ENCODE results near the gene ZFAND3.

Gene ZFAND3

DNA sequence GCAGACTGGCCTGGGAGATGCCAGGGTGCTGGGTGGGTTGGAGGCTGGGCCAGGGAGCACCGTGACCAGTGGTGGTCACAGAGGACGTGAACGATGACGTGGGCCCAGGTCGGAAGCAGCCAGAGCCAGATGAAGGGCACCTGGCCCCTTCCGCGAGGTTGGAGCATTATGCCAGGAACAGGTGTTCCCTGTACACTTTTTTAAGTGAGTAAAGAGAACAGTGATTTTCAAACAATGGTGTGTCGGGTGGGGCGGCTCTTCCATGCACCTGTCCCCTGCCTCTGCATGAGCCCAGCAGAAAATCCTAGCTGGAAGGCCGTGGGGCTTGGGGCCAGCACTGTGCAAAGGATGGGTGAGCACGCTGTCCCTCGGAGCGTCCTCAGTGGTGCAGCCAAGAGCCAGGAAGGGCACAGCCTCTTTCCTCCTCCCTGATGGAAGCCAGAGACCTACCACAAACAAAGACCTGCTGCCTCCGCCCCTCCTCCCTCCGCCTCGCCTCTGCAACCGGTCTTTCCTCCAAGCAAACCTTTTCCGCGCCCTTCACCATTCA lies 350.5 kb downstream of the ZFAND3 start:
- DNase-seq (ENCODE audit: low read depth): no peak

DNA sequence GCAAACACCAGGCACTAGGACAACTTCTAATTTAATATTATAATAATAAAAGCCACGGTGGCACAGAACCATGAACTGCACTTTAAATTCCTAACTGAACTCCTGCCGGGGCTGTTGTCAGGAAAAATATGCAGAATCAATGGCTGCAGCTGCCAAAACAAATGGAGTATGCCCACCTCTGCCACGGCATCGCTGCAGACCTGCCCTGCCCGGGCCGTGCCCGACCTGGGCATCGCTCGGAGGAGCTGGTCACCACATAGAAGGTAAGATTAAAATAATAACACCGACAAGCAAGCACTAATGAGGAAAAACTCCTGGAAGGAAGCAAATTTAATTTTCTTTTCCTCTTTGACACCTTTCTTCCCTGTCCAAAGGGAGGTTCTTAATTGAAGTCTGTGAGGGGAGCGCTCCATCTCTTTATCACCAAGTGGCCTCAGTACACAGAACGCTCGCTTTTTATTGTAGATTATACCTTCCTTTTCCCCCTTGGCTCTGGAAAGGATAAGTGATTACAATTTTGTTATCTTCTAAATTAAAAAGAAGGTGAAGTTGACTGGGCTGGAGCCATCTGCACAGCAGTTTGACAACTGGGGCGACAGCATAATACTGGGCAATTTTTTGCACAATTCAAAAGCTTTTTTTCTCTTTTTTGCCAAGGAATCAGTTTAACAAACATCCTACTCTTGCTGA lies 351.3 kb downstream of the ZFAND3 start:
- DNase-seq (ENCODE audit: low read depth): no peak

DNA sequence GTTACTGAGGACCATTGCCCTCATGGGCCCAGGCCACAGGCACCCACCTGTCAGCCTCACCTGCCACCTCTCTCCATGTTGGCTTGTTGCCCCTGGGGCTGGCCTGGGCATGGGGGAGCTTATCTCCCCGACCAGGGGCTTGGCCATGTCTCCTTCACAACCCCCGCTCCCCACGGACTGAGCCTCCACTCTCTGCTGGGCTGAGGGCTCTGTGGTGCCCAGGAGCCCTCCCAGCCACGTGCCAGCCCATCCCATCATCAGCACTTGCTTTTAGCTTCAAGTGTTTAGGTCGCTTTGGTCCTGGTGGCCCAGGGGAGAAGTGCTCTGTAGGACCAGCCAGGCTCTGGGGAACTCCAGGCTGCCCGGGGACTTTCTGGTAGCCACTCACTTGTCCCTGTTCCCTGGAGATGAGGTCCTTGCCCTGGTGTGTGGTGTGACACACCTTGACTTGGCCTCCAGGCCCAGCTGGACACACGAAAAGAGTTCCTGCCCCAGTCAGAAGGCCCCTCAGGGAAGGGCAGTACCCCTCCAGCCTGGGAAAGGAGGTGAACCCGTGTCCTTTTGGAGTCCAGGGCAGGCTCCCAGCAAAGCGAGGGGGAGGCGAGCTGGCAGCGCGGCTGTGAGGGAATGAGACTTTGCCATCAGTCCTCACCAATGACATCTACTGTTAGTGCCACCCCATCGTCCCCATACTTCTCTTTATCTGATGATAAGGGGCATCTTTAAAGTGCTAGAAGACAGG lies 352.6 kb downstream of the ZFAND3 start:
- DNase-seq (ENCODE audit: low read depth): no peak

DNA sequence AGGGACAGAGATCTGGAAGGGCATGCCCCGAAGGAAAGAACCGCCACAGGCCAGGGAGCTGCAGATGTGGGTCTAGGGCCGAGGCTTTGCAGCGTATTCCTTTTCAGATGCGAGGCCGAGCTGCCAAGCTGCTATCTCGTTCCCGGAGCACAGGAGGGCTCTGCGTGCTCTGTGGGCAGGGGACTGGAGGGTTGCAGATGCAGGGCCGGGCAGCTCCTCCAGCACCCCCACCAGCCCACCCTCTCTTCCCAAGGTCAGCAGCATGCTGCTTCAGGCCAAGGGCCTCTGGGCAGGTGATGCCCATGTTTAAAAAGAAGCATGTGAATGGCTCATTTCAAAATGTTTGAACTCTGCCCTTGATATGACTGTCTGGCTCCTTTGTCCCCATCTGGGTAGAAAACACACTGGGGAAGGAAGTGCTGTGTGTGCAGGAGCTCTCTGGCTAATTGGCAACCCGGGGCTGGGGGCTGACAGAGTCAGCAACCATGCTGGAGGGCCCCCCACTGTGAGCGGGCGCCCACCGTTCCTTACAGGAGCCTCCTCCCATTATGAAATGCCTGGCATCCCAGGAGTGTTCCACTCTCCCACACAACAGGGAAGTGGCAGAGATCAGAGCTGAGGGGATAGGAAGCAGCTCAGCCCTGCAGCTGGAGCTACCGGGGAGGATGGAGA lies 353.3 kb downstream of the ZFAND3 start:
- DNase-seq (ENCODE audit: low read depth): no peak

DNA sequence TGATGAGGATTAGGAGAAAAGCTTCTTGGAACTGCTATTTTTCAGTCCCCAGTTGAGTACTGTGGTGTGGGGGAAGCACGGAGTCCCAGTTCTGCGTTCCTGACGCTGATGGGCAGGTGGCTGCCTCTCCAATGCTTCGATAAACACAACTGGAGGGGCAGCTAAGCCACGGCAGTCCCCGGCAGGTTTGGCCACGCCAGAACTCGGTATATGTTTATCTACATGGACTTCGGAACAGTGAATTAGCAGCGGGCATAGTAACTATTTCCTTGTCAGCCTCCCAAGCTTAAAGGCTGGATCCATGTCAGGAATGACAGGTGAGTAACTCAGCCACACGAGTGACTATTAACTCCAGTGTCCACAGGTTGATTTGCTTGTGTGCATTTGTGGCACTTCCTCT lies 354.4 kb downstream of the ZFAND3 start:
- DNase-seq (ENCODE audit: low read depth): no peak

DNA sequence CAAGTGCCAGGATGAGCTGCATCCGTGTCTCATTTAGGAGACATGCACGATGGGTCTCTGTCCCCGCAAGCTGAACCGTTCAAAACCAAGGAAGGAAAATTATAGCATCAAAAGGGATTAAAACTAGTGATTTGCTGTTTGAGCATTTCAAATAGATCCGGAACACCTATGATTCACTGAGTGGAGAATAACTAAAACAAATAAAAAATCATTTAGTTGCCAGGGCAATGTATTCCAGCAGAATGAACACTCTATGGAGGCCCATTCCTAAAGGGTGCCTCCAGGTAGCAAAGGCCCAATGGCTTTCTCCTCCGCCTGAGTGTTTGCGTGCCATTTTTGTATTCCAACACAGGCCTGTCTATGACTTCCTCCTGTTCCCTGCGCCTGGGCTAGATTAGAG lies 354.8 kb downstream of the ZFAND3 start:
- no peak for DNase-seq (ENCODE audit: low read depth)

DNA sequence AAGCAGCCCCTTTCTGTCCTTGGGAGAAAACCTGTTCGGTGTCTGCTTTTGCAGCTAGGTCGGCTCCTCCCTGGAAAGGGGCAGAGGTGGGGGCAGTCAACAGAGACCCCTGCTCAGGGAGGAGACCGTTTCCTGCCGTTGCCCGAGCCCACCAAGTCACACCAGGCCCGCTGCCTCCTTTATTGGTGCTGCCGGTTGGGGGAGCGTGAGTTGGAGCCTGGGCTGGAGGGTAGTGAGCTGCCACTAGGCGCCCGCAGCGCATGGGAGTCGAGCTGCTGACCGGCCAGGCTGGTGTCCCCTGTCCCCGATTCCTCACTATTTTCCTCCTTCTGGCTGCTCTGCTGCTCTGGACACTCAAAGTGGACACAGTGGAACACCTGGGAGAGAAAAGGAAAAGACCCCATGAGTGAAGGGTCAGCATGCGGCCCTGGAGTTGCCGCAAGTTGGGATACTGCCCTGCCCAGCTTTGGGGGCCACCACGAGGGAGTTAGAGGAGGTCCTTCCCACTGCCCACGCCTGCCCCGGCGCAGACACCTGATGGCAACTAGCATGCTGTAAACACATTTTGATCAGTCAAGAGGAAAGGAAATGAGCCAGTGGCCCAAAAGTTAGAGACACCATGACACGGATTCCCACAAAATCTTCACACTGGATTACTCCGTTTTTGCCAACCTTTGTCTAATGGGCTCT lies 355.4 kb downstream of the ZFAND3 start:
- DNase-seq (ENCODE audit: low read depth): no peak

DNA sequence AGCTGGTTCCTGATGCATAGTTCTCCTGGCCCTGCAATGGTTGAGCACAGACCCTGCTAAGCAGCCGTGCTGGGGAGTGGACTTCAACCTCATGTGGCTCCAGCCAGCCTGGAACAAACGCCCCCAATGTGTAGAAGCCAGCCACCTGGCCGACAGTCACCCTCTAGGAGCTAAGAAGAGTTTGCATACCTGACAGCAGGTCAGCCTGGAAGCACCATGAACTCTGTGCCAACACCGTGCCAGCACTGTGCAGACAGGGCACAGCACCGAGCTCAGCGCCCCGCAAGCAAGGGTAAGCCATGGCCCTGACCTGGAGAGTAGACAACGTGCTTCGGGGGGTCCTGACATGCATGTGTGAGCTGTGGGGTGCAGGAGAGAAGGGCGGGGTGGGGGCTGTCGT lies 356.3 kb downstream of the ZFAND3 start:
- DNase-seq (ENCODE audit: low read depth): no peak

DNA sequence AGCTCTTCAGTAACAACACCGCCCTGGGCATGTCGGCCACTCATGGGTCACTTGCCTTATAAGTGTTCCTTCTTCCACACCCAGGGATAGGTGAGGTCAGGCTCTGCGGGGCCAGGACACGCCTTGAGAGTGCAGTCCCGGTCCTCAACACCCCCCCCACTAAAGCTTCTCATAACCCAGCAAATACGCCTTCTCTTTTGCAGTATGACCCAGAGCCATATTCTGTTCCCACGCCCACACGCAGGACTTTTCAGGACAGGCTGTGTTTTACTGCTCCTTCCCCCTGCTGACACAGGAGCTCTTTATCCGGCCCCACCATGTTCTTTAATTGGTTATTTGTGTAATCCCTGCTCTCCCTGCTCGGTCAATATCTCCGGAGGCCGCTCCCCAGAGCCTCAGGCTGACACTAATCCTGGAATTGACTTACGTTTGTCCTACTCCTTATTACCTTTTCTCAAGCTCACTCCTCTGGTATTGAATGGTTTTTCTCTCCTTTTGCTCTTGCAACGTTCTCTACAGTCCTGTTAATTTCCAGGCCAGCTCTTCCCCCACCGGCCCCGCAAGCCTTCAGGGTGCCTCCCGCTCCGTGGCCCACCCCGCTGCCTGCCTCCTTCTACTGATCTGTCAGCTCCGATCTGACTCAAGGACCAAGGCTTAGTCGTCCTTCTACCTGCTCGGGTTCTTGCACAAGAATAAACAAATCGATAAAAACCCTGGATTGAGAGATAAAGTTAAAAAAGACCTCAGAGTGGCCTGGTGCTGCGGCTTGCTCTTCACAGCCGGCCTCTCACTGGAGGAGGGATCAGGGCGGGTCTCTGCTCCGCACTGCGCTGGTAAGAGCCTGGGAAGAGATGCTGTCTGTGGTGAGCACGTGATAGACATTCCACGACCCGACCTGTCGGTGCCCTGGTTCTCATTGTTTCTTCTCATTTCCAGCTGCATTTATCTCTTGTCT lies 357.5 kb downstream of the ZFAND3 start:
- no peak for DNase-seq (ENCODE audit: low read depth)

DNA sequence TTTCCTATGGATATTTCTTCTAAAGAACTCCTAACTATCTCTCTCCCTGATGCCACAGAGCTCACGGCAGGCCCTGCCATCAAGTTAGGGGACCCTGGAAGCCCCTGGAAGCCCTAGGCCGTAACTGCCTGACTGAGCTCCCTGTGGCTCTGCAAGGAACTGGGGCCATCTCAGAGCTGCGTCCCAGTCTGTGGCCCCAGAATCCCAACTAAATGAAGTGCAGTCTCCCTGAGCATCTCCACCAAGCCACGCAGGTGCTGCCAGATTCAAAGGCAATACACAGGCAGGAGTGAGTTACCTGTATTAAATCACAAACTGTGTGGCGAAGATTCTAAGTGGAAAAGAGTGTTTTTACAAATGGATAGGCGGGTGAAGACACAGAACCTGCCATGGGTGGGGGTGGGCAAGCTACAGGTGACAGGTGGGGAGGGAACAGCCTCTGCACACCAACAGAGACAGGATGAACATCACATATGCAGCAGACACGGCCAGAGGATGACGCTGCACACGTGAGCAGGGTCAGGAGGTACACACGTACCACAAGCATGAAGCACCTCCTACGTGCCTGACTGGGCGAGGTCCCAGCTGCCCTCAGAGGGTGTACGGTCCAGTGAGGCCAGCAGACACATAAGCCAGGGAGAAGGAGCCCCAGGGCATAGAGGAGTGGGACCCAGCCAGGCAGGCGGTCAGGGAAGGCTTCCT lies 358.5 kb downstream of the ZFAND3 start:
- DNase-seq (ENCODE audit: low read depth): no peak

DNA sequence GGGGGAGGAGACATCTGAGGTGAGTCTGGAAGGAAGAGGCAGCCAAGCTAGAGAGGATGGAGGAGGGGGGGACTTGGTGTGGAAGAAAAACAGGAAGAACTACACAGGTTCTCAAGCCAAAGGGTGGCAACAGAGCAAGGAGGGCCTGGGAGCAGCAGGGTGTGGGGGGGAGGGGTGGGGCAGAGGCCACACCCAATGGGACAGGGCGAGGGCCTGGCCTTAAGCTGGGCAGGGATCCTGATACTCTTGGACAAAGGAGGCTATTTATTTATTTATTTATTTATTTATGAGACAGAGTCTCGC lies 359.0 kb downstream of the ZFAND3 start:
- DNase-seq (ENCODE audit: low read depth): no peak

DNA sequence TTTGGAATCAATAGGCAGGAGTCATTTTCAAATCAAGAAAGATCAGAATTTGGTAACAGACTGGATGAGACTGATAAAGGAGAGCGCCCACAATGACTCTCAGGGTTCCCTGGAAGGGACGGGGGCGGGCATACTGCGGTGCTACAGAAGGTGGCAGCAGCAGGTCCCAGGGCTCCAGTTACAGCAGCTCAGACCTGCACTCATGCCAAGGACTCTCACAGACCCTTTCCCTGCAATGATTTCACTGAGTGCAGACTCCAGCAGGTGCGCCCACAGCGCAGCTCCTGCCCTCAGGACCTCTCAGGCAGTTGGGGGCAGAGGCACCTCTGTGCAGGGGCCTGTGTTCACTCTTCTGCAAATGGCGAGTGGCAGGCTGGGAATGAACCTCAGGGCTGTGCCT lies 359.8 kb downstream of the ZFAND3 start:
- no peak for DNase-seq (ENCODE audit: low read depth)

DNA sequence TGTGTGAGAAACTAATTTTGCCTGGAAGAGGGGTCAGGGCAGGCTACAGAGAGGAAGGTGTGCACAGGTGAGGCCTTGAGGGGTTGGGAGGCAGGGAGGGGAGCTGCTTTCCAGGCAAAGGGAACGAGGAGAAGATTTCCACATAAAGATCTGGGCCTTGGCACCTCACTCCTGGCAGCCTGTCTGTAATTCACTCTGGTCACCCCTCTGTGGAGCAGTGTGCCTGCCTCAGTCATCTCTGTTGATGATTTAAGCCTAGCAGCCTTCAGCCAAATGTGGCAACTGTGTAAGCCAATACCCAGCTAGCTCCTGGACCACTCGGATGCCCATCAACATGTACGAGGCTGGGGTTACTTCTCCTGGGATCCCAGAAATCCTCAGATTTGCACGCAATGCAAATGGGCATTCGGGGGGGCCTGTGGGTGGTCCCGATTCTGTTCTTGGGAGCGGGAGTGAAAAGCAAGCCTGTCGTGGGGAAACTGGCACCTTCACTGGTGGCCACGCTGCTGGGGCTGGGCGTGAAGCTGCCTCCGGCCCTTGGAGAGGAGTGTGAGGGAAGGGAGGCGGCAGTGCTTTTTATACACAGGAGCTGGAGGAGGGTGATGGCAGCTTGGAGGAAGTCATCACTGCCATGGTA lies 360.4 kb downstream of the ZFAND3 start:
- no peak for DNase-seq (ENCODE audit: low read depth)

DNA sequence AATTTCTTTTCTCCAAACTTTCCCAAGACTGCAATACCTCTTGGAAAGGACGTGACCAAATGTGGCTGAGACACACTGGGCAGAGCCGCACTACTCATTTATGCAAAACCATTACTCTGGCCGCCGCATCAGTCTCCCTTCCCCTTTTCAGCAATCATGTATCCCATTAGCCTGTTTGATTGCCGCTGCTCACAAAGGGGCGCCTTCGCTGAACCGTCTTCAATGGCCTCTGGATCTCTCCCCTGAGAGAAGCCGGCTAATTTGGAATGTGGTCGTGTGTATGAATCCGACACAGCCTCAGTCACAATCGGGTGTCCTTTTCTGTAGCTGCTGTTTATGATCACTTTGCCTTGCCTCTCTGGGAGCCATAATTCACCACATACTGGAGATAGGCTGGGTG lies 361.1 kb downstream of the ZFAND3 start:
- no peak for DNase-seq (ENCODE audit: low read depth)

DNA sequence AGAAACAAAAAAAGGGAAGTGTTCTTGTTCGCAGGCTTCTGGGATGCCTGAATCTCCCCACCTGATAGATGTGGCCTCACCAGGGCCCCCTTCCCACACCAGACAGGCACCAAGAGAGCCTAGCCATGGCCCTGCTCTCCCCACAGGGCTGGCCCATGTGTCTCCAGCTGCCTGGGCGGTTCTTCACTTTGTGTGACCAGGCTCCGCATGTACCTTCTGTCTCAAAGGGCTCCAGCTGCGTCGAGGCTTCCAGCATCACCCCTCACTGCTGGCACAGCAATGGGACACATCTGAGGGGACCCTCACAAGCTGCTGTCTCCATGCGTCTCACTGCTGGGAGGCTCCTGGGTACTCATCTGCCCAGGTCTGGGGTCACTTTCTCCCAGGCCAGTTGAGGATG lies 362.9 kb downstream of the ZFAND3 start:
- no peak for DNase-seq (ENCODE audit: low read depth)

DNA sequence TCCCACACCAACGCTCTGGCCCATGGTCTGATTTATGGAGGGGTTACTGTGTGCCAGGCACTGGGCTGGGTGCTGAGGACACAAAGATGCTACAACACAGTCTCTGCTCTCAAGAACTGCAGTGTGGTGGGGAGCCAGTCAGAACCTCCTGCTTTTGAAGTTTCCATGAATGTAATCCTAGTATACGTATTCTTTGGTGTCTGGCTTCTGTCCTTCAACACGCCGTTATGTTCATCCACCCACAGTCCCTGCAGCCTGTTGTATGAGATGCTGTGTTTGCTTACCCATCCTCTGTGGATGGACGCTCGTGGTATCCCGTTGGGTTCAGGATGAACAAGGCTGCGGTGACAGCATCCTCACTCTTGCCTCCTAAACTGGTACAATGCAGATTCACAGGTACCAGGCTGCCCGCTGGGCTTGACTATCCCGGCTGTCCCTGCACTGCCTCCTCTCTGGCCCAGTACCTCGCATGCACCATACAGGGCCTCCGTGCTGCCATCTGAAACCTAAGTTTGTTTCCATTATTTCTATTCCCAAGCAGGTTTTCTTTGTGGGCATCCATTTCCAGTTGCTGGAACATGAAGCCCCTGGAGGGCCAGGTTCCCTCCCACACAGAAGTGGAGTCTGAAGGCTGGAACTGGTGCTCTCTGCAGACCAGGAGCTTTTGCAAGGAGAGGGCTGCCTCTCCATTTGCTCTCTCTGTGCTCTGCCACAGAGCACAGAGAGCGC lies 364.5 kb downstream of the ZFAND3 start:
- DNase-seq (ENCODE audit: low read depth): no peak

DNA sequence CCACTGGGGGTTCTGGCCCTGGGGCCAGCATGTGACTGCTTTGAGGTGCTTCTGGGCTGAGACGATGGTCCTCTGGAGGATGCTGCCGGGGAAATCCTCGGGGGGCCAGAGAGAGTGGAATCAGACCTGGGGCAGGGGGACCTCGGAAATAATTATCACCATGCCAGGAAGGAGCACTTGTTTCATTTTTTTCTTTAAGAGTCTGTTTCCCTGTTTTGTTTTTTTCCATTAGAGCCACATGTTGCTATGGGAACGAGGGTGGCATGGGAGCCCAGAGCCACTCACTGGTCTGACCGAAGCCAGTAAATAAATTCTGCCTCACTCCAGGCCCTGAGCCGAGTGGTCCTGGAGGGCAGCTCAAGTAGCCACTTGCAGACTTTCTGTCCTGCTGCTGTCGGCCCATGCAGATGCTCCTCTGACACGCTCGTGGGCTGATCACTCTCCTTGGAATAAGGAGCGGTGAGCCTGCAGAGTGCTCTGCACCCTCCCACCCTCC lies 365.1 kb downstream of the ZFAND3 start:
- no peak for DNase-seq (ENCODE audit: low read depth)

DNA sequence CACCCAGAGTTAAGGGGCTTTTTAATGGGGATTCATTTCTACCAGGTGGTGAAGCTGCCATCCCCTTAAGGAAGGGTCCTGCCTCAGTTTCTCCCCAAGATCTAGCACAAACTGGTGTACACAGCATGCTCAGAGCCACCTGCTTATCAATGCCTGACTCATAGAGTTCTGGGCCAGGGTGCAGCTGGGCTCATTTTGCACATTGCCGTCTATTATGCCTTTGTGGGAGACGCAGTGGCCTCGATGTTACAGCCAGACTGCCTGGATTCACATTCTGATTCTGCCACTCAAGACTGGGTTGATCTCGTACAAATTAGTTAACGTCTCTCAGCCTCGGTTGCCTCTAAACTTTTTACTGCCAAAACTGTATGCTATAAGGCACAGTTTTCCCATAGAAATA lies 365.7 kb downstream of the ZFAND3 start:
- DNase-seq (ENCODE audit: low read depth): no peak

DNA sequence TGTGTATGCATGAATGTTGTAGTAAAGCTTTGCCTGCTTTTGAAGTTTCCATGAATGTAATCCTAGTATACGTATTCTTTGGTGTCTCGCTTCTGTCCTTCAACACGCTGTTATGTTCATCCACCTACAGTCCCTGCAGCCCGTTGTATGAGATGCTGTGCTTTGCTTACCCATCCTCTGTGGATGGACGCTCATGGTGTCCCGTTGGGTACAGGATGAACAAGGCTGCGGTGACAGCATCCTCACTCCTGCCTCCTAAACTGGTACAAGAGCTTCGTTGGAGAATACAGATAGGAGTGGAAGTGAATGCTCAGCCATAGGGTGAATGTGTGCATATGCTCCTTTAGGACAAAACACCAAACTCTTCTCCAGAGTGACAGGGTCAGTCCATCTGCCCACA lies 366.2 kb downstream of the ZFAND3 start:
- no peak for DNase-seq (ENCODE audit: low read depth)

DNA sequence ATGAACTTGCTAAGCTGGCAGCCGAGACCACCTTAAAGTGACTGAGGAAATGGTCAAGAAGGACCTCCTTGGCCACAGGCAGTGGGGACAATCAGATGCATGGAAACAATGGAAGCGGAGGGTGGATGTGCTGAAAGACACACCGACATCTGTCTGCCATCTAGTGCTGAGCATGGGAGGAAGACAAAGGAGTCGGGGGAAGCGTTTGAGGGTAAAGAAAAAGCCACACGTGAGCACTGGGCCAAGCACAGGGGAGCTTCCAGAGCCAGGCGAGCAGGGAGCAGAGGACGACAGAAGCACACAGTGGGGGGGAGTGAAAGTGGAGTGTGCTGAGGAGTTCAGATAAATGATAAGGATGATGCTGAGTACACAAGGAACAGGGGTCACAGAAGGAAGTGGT lies 367.8 kb downstream of the ZFAND3 start:
- DNase-seq (ENCODE audit: low read depth): no peak

Measured in activated T-cell treated with anti-CD3 and anti-CD28 coated beads for 1 hour (primary cell).